OCI-LY3 (cell line): ENCODE results near the gene EPO.

Experiments used
- CTCF ChIP-seq: fragments of 200-600, 300-600 bp; sonication (generic); IDR thresholded peaks from 2 replicates; pipeline ENCODE4 v1.5.1; 2014; ENCODE audit warnings: antibody characterized with exemption, low read length, low read depth
- EZH2phosphoT487 ChIP-seq: fragments of 200-600 bp; shearing (Covaris generic); IDR thresholded peaks from 2 replicates; pipeline ENCODE4 v1.6.1; 2018; ENCODE audit warnings: antibody characterized with exemption, mixed run types, low read depth

GRCh38 chr7:100720671-100721504 is 620 bp downstream of the EPO start:
- TF ChIP-seq CTCF: no peak
- TF ChIP-seq EZH2phosphoT487: no peak
